Sigmoid colon (tissue), 7 donors: Measurements from ENCODE around the gene CLTCL1. TPM values are rescaled to one million over a fixed set of nuclear protein-coding genes. Genes with fewer than 3 reads are reported as not detected.

ENCODE experiments used
- DNase-seq: peaks from one replicate; pipeline ENCODE4 v3.0.0-alpha.2; 2019
- H3K27ac ChIP-seq, 4 donors: fragments of 200-600 bp; sonication (generic); one replicate each; pipeline ENCODE4 v1.5.1; 2016 to 2019; ENCODE audit warnings: mild to moderate bottlenecking in 1 of 4
- H3K27me3 ChIP-seq, 3 donors: fragments of 200-600 bp; sonication (generic); one replicate each; pipeline ENCODE4 v1.5.1; 2019; ENCODE audit warnings: mild to moderate bottlenecking in 1 of 3
- H3K36me3 ChIP-seq, 4 donors: fragments of 200-600 bp; sonication (generic); one replicate each; pipeline ENCODE4 v1.5.1; 2016 to 2019
- H3K4me1 ChIP-seq, 4 donors: fragments of 200-600 bp; sonication (generic); one replicate each; pipeline ENCODE4 v1.5.1; 2017 to 2019
- H3K4me3 ChIP-seq, 4 donors: fragments of 200-600 bp; sonication (generic); one replicate each; pipeline ENCODE4 v1.5.1; 2017 to 2019; ENCODE audit warnings: mild to moderate bottlenecking in 2 of 4, moderate library complexity in 1 of 4
- H3K9me3 ChIP-seq, 4 donors: fragments of 200-600 bp in 3 of 4; sonication (generic) in 3 of 4; one replicate each; pipeline versions ENCODE4 v1.5.1 to v1.6.1; 2013 to 2019
- CTCF ChIP-seq, 4 experiments: fragments of 450-650 bp in 3 of 4; fragments of 200-600 bp in 1 of 4; IDR thresholded peaks; one replicate each; pipeline ENCODE4 v1.5.1; 2016 to 2019; ENCODE audit warnings: antibody characterized with exemption in 4 of 4, mild to moderate bottlenecking in 3 of 4, moderate library complexity in 2 of 4
- EP300 ChIP-seq, 4 donors: sonication (generic); formaldehyde crosslinking; IDR thresholded peaks; one replicate each; pipeline ENCODE4 v1.6.1; 2017; ENCODE audit warnings: antibody characterized with exemption in 4 of 4
- POLR2A ChIP-seq, 2 donors: fragments of 450-650 bp; IDR thresholded peaks; one replicate each; pipeline ENCODE4 v1.6.1; 2016; ENCODE audit warnings: antibody characterized with exemption in 2 of 2, mild to moderate bottlenecking in 2 of 2, moderate library complexity in 2 of 2
- POLR2AphosphoS5 ChIP-seq, 4 donors: sonication (generic); formaldehyde crosslinking; IDR thresholded peaks; one replicate each; pipeline ENCODE4 v1.6.1; 2017; ENCODE audit warnings: antibody characterized with exemption in 4 of 4
- WGBS, 2 donors: extraction: QIAGEN DNeasy Blood & Tissue Kit; methylation state at CpG; one replicate each; pipeline ENCODE4 v1.1.7; 2013; 5-methylcytosine and 5-hydroxymethylcytosine counted together
- intact Hi-C: fragments of 100-400 bp; cut with DNase I; formaldehyde crosslinking; loops from one replicate; pipeline ENCODE4 v1.15.1; 2023
- polyA plus RNA-seq, 3 donors: library from polyadenylated mRNA; stranded (reverse); fragments of 200-250 nt; gene quantifications; one replicate each; pipeline ENCODE4 v1.2.3, GENCODE V29; 2013
- total RNA-seq, 4 donors: library from RNA; depleted of rRNA; stranded (reverse); fragments of >200 nt; gene quantifications; one replicate each; pipeline ENCODE4 v1.1.0, GENCODE V29; 2016
- donor health status: healthy with polysubstance abuse.
- donor health status: Bipolar disorder and iron deficiency.
- donor health status: healthy.

CLTCL1 gene
- total and polyA plus RNA-seq, 7 donors = 0.92 to 5.0 (median 2.4) TPM

- H3K4me3 ChIP-seq = no peak overlapping the region
- TF ChIP-seq POLR2AphosphoS5 (IDR thresholded peaks at IDR 0.05) (no peak), CTCF (IDR thresholded peaks at IDR 0.05) (no peak), POLR2A (IDR thresholded peaks at IDR 0.05) (no peak), EP300 (IDR thresholded peaks at IDR 0.05) (no peak)
- no peaks in the 10 kb centered on the region for H3K27me3 ChIP-seq
- no peaks in the 10 kb centered on the region for H3K4me1 ChIP-seq
- no peak overlapping the region for H3K27ac ChIP-seq
- no peaks in the 10 kb centered on the region for H3K9me3 ChIP-seq
- WGBS, 2 donors = 91 to 92% methylated on average over 14 of the region's 14 CpGs
- intact Hi-C loops = no loop called here
- no peaks in the 10 kb centered on the region for H3K36me3 ChIP-seq
- DNase-seq = no peak
Measured at GRCh38 chr22:19240813-19241592, 50.5 kb downstream of the CLTCL1 start.

DNA sequence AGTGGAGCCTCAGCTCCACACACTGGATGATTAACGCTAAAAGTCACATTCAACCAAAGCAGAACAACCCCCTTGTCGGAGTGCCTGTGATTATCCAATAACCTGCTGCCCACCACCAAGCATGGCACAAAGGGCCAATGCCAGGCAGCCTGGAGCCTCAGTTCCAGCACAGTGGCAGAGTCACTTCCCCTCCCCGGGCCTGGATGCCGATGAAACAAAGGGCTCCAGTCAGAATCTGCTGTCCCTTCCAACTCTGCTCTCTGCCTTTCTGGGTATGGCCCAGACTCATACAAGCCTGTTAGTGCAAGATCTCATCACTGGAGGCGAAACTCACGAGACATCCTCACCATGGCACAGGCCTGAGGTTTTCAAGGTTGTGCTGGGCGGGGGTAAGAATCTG lies 52.1 kb downstream of the CLTCL1 start:
- WGBS, 2 donors = 94 to 95% methylated on average over 7 of the region's 7 CpGs
- TF ChIP-seq EP300 (IDR thresholded peaks at IDR 0.05) (no peak), POLR2A (IDR thresholded peaks at IDR 0.05) (no peak), POLR2AphosphoS5 (IDR thresholded peaks at IDR 0.05) (no peak), CTCF (IDR thresholded peaks at IDR 0.05) (no peak)
- no peak overlapping the region for H3K4me3 ChIP-seq
- no peaks in the 10 kb centered on the region for H3K4me1 ChIP-seq
- no peak for DNase-seq
- H3K27me3 ChIP-seq = no peaks in the 10 kb centered on the region
- H3K27ac ChIP-seq = peak overlapping the region in 1 of 4 donors; percentile 60
- no peaks in the 10 kb centered on the region for H3K36me3 ChIP-seq
- intact Hi-C loops = no loop called here
- H3K9me3 ChIP-seq = no peaks in the 10 kb centered on the region

- no peak for DNase-seq
- intact Hi-C loops = no loop called here
- Histone ChIP-seq H3K9me3 (no peaks in the 10 kb centered on the region), H3K27me3 (no peaks in the 10 kb centered on the region), H3K4me1 (no peaks in the 10 kb centered on the region), H3K36me3 (no peaks in the 10 kb centered on the region), H3K27ac (peak overlapping the region in 1 of 4 donors; percentile 60), H3K4me3 (no peak overlapping the region)
- WGBS, 2 donors = 86 to 90% methylated on average over 7 of the region's 7 CpGs
- no peak for TF ChIP-seq POLR2A (IDR thresholded peaks at IDR 0.05)
- no peak for TF ChIP-seq EP300 (IDR thresholded peaks at IDR 0.05)
- TF ChIP-seq CTCF (IDR thresholded peaks at IDR 0.05) = no peak
- TF ChIP-seq POLR2AphosphoS5 (IDR thresholded peaks at IDR 0.05) = no peak
Measured at GRCh38 chr22:19238900-19239299, 52.6 kb downstream of the CLTCL1 start.

GRCh38 chr22:19235874-19236273 lies 55.6 kb downstream of the CLTCL1 start:
- Histone ChIP-seq H3K27me3 (no peaks in the 10 kb centered on the region), H3K4me1 (no peaks in the 10 kb centered on the region), H3K36me3 (peaks cover 0 to 14% (median 3%) of the 10 kb centered on the region in 4 donors), H3K4me3 (no peak overlapping the region), H3K27ac (no peak overlapping the region), H3K9me3 (no peaks in the 10 kb centered on the region)
- 88 to 91% methylated on average over 4 of the region's 4 CpGs for WGBS, 2 donors
- DNase-seq = no peak
- TF ChIP-seq POLR2A (IDR thresholded peaks at IDR 0.05) (no peak), CTCF (IDR thresholded peaks at IDR 0.05) (no peak), POLR2AphosphoS5 (IDR thresholded peaks at IDR 0.05) (no peak), EP300 (IDR thresholded peaks at IDR 0.05) (no peak)
- intact Hi-C loops = no loop called here
